Neural cell (in vitro differentiated cells): ENCODE data around the gene ABCC8. TPM values are rescaled to one million over a fixed set of nuclear protein-coding genes. Genes with fewer than 3 reads are reported as not detected.

Experiments used
- H2AFZ ChIP-seq: fragments of 200-600, 300-800 bp; sonication (generic), shearing (Covaris generic); 2 replicates; pipeline ENCODE4 v1.6.0; 2014; ENCODE audit warnings: low read depth, mild to moderate bottlenecking, antibody characterized with exemption, low read length, moderate library complexity
- H3F3A ChIP-seq: fragments of 200-600 bp; shearing (Covaris generic); 2 replicates; pipeline ENCODE4 v1.6.1; 2016; ENCODE audit warnings: mild to moderate bottlenecking, moderate library complexity, mixed read lengths, antibody characterized with exemption, low read length; ENCODE audit not compliant: insufficient read depth, poor library complexity, severe bottlenecking
- H3K27ac ChIP-seq: fragments of 200-600, 300-800 bp; sonication (generic), shearing (Covaris generic); 2 replicates; pipeline ENCODE4 v1.5.1; 2014; ENCODE audit warnings: mild to moderate bottlenecking, low read length, moderate library complexity
- H3K27me3 ChIP-seq: fragments of 300-800, 200-600 bp; sonication (generic), shearing (Covaris generic); 2 replicates; pipeline ENCODE4 v1.6.0; 2014; ENCODE audit warnings: mild to moderate bottlenecking, low read depth, low read length, moderate library complexity; ENCODE audit not compliant: insufficient read depth
- H3K36me3 ChIP-seq: fragments of 300-800, 200-600 bp; sonication (generic), shearing (Covaris generic); 2 replicates; pipeline ENCODE4 v1.5.1; 2014; ENCODE audit warnings: mild to moderate bottlenecking, antibody characterized with exemption, low read length, moderate library complexity; ENCODE audit not compliant: insufficient read depth
- H3K4me2 ChIP-seq: fragments of 300-800, 200-600 bp; sonication (generic), shearing (Covaris generic); 2 replicates; pipeline ENCODE4 v1.6.0; 2014; ENCODE audit warnings: mild to moderate bottlenecking, low read length
- H3K4me3 ChIP-seq: fragments of 300-800, 200-600 bp; sonication (generic), shearing (Covaris generic); 2 replicates; pipeline ENCODE4 v1.5.1; 2014; ENCODE audit warnings: mild to moderate bottlenecking, low read length, moderate library complexity
- H3K79me2 ChIP-seq: fragments of 200-600 bp; shearing (Covaris generic); replicated peaks from 2 replicates; pipeline ENCODE4 v1.6.0; 2014; ENCODE audit warnings: mild to moderate bottlenecking, low read length, moderate library complexity; ENCODE audit not compliant: insufficient read depth
- H3K9ac ChIP-seq: fragments of 300-800, 200-600 bp; sonication (generic), shearing (Covaris generic); 2 replicates; pipeline ENCODE4 v1.6.1; 2016; ENCODE audit warnings: mild to moderate bottlenecking, low read length, mixed read lengths
- H3K9me2 ChIP-seq: fragments of 200-600 bp; shearing (Covaris generic); 2 replicates; pipeline ENCODE4 v1.6.1; 2016; ENCODE audit warnings: mild to moderate bottlenecking, low read length, mixed read lengths; ENCODE audit not compliant: insufficient read depth
- H3K9me3 ChIP-seq: fragments of 200-600, 300-800 bp; sonication (generic), shearing (Covaris generic); 2 replicates; pipeline ENCODE4 v1.6.1; 2016; ENCODE audit warnings: mild to moderate bottlenecking, mixed run types, low read length, moderate library complexity, mixed read lengths
- H4K20me1 ChIP-seq: fragments of 200-600 bp; shearing (Covaris generic); 2 replicates; pipeline ENCODE4 v1.6.1; 2016; ENCODE audit warnings: mild to moderate bottlenecking, mixed run types; ENCODE audit not compliant: insufficient read depth
- EP300 ChIP-seq: fragments of 450-650 bp; conservative IDR thresholded peaks from 2 replicates; pipeline ENCODE4 v1.6.1; 2014; ENCODE audit warnings: antibody characterized with exemption, mild to moderate bottlenecking, moderate library complexity; ENCODE audit not compliant: poor library complexity, severe bottlenecking
- EZH2 ChIP-seq: fragments of 200-600, 300-800 bp; shearing (Covaris generic), sonication (generic); IDR thresholded peaks from 2 replicates; pipeline ENCODE4 v1.6.1; 2014; ENCODE audit warnings: antibody characterized with exemption, low read length, borderline replicate concordance, mild to moderate bottlenecking; ENCODE audit not compliant: insufficient read depth, poor library complexity, severe bottlenecking
- MXI1 ChIP-seq: fragments of 450-650 bp; conservative IDR thresholded peaks from 2 replicates; pipeline ENCODE4 v1.6.1; 2014; ENCODE audit warnings: antibody characterized with exemption, mild to moderate bottlenecking; ENCODE audit not compliant: poor library complexity, severe bottlenecking
- POLR2AphosphoS5 ChIP-seq: IDR thresholded peaks from 2 replicates; pipeline ENCODE4 v1.6.1; 2012
- RAD21 ChIP-seq: fragments of 450-650 bp; conservative IDR thresholded peaks from 2 replicates; pipeline ENCODE4 v1.6.1; 2014; ENCODE audit warnings: antibody characterized with exemption, mild to moderate bottlenecking, moderate library complexity
- SMC3 ChIP-seq: fragments of 450-650 bp; conservative IDR thresholded peaks from 2 replicates; pipeline ENCODE4 v1.6.1; 2014; ENCODE audit warnings: antibody characterized with exemption, mild to moderate bottlenecking, moderate library complexity; ENCODE audit not compliant: poor library complexity
- TAF1 ChIP-seq: IDR thresholded peaks from 2 replicates; pipeline ENCODE4 v1.6.1; 2012; ENCODE audit warnings: low read depth
- polyA plus RNA-seq: library from polyadenylated mRNA; depleted of rRNA; stranded (reverse); fragments of >200 nt; gene quantifications from 2 replicates; pipeline ENCODE4 v1.2.3, GENCODE V29; 2014
- TF ChIP-seq, protein P1 (sequence below): IDR thresholded peaks from 2 replicates; pipeline ENCODE4 v1.6.1; 2012; ENCODE audit warnings: borderline replicate concordance
- TF ChIP-seq, protein P2 (sequence below): fragments of 450-650 bp; IDR thresholded peaks from 2 replicates; pipeline ENCODE4 v1.5.1; 2014; ENCODE audit warnings: antibody characterized with exemption, mild to moderate bottlenecking, moderate library complexity; ENCODE audit not compliant: poor library complexity, severe bottlenecking

Gene ABCC8
- polyA plus RNA-seq, 1 donor from 2014 or later = 13.2 TPM

DNA sequence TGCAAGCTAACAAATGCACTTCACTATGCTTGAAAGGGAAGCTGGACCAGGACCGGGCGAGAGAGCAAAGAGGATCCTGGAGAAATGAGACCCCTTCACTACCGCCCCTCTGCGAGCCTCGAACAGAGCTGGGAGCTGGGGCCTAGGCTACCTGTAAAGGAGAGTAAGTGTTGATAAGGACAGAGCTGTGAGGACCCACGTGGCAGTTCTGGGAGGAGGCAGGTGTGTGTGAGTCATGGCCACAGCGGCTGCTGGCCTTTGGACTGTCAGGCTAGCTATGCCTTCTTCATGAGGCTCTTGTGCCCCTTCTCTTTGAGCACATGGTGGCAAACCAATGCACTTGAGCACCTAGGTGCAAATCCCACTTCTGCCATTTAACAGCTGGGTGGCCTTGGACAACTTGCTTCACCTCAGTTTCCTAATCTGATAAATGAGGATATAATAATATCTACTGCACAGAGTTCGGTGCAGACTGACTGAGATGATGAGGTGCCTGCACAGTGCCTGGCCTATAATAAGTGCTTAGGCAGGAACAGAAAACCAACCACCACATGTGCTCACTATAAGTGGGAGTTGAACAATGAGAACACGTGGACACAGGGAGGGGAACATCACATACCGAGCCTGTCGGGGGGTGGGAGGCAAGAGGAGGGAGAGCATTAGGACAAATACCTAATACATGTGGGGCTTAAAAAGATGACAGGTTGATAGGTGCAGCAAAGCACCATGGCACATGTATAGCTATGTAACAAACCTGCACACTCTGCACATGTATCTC lies 52.9 kb downstream of the ABCC8 start:
- Histone ChIP-seq H3K4me3 (no peak overlapping the region), H3K79me2 (no peaks in the 10 kb centered on the region), H3K36me3 (no peaks in the 10 kb centered on the region), H3K9me2 (no peaks in the 10 kb centered on the region), H3F3A (no peaks in the 10 kb centered on the region), H3K9me3 (no peaks in the 10 kb centered on the region), H3K9ac (no peak overlapping the region), H3K27me3 (no peaks in the 10 kb centered on the region), H2AFZ (no peak overlapping the region), H3K27ac (no peak overlapping the region), H3K4me2 (no peak overlapping the region), H4K20me1 (no peaks in the 10 kb centered on the region)
- TF ChIP-seq EP300 = no peak
- no peak for TF ChIP-seq SMC3
- TF ChIP-seq, protein P1, sequence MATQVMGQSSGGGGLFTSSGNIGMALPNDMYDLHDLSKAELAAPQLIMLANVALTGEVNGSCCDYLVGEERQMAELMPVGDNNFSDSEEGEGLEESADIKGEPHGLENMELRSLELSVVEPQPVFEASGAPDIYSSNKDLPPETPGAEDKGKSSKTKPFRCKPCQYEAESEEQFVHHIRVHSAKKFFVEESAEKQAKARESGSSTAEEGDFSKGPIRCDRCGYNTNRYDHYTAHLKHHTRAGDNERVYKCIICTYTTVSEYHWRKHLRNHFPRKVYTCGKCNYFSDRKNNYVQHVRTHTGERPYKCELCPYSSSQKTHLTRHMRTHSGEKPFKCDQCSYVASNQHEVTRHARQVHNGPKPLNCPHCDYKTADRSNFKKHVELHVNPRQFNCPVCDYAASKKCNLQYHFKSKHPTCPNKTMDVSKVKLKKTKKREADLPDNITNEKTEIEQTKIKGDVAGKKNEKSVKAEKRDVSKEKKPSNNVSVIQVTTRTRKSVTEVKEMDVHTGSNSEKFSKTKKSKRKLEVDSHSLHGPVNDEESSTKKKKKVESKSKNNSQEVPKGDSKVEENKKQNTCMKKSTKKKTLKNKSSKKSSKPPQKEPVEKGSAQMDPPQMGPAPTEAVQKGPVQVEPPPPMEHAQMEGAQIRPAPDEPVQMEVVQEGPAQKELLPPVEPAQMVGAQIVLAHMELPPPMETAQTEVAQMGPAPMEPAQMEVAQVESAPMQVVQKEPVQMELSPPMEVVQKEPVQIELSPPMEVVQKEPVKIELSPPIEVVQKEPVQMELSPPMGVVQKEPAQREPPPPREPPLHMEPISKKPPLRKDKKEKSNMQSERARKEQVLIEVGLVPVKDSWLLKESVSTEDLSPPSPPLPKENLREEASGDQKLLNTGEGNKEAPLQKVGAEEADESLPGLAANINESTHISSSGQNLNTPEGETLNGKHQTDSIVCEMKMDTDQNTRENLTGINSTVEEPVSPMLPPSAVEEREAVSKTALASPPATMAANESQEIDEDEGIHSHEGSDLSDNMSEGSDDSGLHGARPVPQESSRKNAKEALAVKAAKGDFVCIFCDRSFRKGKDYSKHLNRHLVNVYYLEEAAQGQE = no peak
- no peak for TF ChIP-seq EZH2
- TF ChIP-seq, protein P2, sequence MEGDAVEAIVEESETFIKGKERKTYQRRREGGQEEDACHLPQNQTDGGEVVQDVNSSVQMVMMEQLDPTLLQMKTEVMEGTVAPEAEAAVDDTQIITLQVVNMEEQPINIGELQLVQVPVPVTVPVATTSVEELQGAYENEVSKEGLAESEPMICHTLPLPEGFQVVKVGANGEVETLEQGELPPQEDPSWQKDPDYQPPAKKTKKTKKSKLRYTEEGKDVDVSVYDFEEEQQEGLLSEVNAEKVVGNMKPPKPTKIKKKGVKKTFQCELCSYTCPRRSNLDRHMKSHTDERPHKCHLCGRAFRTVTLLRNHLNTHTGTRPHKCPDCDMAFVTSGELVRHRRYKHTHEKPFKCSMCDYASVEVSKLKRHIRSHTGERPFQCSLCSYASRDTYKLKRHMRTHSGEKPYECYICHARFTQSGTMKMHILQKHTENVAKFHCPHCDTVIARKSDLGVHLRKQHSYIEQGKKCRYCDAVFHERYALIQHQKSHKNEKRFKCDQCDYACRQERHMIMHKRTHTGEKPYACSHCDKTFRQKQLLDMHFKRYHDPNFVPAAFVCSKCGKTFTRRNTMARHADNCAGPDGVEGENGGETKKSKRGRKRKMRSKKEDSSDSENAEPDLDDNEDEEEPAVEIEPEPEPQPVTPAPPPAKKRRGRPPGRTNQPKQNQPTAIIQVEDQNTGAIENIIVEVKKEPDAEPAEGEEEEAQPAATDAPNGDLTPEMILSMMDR = no peak
- TF ChIP-seq MXI1 = no peak
- no peak for TF ChIP-seq RAD21
- TF ChIP-seq POLR2AphosphoS5 = no peak
- TF ChIP-seq TAF1 = no peak

DNA sequence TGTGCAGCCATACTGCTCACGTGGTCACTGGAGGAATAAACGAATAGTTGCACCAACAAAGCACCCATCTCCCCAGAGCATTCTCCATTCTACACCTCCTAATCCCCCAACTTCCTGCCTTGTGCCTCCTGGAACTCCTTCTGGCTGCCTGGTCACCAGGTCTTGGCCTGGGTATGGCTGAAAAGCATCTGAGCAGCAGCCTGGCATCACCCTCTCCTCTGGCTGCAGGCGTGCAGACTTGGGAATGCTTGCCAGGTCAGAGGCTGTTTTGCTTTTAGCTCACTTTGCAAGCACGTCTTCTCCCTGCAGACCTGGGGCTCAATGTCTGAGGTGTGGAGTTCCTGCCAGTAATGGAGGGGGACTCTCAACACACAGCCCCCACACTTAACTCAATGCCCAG lies 54.9 kb downstream of the ABCC8 start:
- H4K20me1 ChIP-seq = no peaks in the 10 kb centered on the region
- H3K79me2 ChIP-seq = no peaks in the 10 kb centered on the region
- no peak overlapping the region for H3K4me3 ChIP-seq
- no peak overlapping the region for H2AFZ ChIP-seq
- H3K9me3 ChIP-seq = no peaks in the 10 kb centered on the region
- H3F3A ChIP-seq = no peaks in the 10 kb centered on the region
- no peak overlapping the region for H3K27ac ChIP-seq
- H3K9me2 ChIP-seq = no peaks in the 10 kb centered on the region
- no peak overlapping the region for H3K4me2 ChIP-seq
- TF ChIP-seq SMC3 (no peak), MXI1 (no peak), RAD21 (no peak), EZH2 (no peak), POLR2AphosphoS5 (no peak), TAF1 (no peak), EP300 (no peak)
- TF ChIP-seq, protein P1 = no peak
- TF ChIP-seq, protein P2 = no peak
- H3K27me3 ChIP-seq = no peaks in the 10 kb centered on the region
- no peak overlapping the region for H3K9ac ChIP-seq
- no peaks in the 10 kb centered on the region for H3K36me3 ChIP-seq
